ENCODE results near the gene COG7. TPM values are rescaled to one million over a fixed set of nuclear protein-coding genes. Genes with fewer than 3 reads are reported as not detected.
A peak's percentile ranks its signal among the peaks of the same experiment; 100 is the strongest.

The COG7 gene
- total and polyA plus RNA-seq, 5 experiments from 2014 or later = 8.4 to 26.2 (median 10.9) TPM

DNA sequence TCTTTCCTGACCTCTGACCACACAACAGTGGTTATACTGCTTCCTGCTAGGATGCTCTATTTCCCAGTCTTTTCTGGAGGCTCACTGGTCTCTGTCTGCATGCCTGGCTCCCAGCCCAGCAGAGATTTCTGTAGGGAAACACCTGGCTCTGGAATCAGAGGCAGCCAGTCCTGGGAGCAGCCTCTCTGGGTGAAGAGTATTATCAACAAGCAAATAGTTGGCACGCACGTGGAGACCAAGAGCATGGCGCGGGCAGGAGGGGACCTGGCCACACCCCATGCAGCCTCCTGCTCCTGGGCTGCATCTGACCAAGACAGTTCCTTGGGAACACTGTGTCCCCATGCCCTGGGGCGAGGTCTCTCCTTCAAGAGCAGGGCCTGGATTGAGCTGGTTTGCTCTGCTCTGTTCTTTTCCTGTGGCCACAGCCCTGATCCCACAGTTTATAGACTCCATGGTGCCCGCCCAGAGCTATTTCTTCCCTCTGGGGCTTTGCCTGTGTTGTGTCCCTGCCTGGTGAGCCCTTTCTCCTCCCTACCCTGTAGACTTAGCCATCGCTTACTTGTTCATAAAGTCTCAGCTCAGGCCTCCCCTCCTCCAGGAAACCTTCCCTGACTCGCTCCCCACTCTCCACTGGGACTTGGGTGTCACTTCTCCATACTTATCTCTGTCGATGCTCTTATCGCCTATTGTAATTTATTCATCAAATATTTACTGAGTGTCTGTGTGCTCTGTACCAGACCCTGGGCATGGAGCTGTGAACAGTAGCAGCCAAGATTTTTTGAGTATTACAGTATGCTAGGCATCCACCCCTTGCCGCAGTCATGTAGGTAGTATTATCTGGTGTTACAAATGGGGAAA, 90.3 kb downstream of the COG7 start:
- no peak for DNase-seq
- Mint-ChIP-seq H3K4me1 (peaks cover 6 to 11% (median 10%) of the 10 kb centered on the region in 4 donors), H3K9me3 (no peaks in the 10 kb centered on the region), H3K4me3 (no peak overlapping the region), H3K27ac (no peak overlapping the region), H3K36me3 (no peaks in the 10 kb centered on the region), H3K27me3 (peaks cover 0 to 3% (median 0%) of the 10 kb centered on the region in 5 donors)
- no peak for ATAC-seq
- POLR2A ChIA-PET = no interaction called here

GRCh38 chr16:23359092-23359760, 93.8 kb downstream of the COG7 start:
- no peaks in the 10 kb centered on the region for H3K4me1 Mint-ChIP-seq
- H3K9me3 Mint-ChIP-seq = no peaks in the 10 kb centered on the region
- no peak overlapping the region for H3K27ac Mint-ChIP-seq
- ATAC-seq = no peak
- H3K4me3 Mint-ChIP-seq = no peak overlapping the region
- peaks cover 0 to 18% (median 8%) of the 10 kb centered on the region in 5 donors for H3K27me3 Mint-ChIP-seq
- no peak for DNase-seq
- POLR2A ChIA-PET = no interaction called here
- H3K36me3 Mint-ChIP-seq = no peaks in the 10 kb centered on the region

DNA sequence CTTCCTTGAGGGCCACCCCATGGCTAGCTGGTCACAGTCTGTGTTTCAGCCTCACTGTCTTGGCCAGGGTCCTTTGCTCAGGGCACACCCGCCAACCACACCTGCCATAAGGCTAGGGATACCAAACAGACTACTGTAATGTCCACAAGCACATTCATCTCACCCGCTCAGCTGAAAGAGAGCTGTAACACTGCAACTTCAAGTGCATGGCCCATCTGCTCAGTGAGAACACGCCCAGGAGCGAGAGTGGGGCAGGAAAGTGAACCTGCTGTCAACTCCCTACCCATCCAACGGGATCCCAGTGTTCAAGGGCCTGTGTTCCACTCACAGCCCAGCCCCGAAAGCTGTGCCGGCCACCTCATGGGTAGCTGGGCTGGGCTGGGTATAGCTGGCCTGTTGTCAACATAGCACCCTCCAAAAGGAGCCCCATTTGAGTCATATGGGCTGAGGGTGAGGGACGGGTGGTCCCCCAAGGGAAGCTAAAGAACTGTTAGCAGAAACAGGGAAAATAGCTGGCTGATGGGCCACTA, 95.2 kb downstream of the COG7 start:
- Mint-ChIP-seq H3K4me3 (no peak overlapping the region), H3K36me3 (no peaks in the 10 kb centered on the region), H3K4me1 (no peaks in the 10 kb centered on the region), H3K27ac (no peak overlapping the region), H3K9me3 (peaks cover 0 to under 1% (median 0%) of the 10 kb centered on the region in 9 donors), H3K27me3 (peaks cover 3 to 24% (median 11%) of the 10 kb centered on the region in 5 donors)
- DNase-seq = no peak
- ATAC-seq = no peak
- POLR2A ChIA-PET = no interaction called here

DNA sequence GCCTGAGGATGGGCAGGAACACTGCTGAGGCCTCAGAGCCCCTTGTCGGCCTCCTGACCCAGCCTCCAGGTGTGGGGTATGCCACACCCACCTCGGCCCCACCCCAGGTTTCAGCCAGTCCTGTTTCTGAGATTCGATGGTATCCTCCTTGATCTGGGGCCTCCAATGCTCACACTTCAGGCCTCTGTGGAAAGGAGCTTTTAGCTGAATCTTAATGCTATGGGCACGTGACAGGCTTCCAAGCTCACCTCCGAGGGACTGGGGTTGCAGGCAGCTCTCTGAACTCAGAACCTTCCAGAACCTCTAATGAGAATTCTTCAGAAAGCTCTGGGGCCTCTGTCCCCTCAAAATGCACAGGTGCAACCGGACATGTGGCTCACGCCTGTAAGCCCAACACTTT, 96.0 kb downstream of the COG7 start:
- peak overlapping the region in 1 of 10 donors; percentile 73 for H3K27ac Mint-ChIP-seq
- H3K4me3 Mint-ChIP-seq = no peak overlapping the region
- ATAC-seq (no peak), DNase-seq (no peak)
- peaks cover 0 to 9% (median 0%) of the 10 kb centered on the region in 9 donors for H3K9me3 Mint-ChIP-seq
- peaks cover 3 to 28% (median 11%) of the 10 kb centered on the region in 5 donors for H3K27me3 Mint-ChIP-seq
- POLR2A ChIA-PET = no interaction called here
- no peaks in the 10 kb centered on the region for H3K4me1 Mint-ChIP-seq
- no peaks in the 10 kb centered on the region for H3K36me3 Mint-ChIP-seq

GRCh38 chr16:23355106-23355670, 97.8 kb downstream of the COG7 start:
- Mint-ChIP-seq H3K4me1 (no peaks in the 10 kb centered on the region), H3K36me3 (no peaks in the 10 kb centered on the region), H3K4me3 (no peak overlapping the region), H3K9me3 (peaks cover 0 to 9% (median 0%) of the 10 kb centered on the region in 9 donors), H3K27ac (no peak overlapping the region), H3K27me3 (peaks cover 3 to 31% (median 11%) of the 10 kb centered on the region in 5 donors)
- POLR2A ChIA-PET = interaction anchor here (0.6 kb wide), 1 partner anchor 84 kb away, joined by 7 read pairs; no protein-coding TSS in a partner anchor
- ATAC-seq (no peak), DNase-seq (no peak)

DNA sequence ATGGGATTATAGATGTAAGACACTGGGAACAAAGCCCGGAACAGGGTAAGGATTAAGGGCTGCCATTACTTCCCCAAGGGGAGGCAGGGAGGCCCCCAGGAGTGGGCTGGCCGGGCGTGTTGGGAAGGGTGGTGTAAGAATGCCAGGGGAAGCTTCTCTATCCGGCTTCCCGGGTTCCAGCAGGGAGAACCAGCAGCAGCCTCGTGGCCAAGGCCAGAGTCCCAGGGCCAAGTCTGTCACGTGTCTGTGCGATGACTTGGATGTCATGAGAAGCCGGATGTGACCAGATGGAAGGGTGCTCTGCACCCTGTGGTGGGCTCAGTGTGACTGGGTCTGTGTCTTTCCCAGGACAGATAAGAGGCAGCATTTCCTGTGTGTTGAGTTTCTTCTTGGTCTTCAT, 98.7 kb downstream of the COG7 start:
- no peak for ATAC-seq
- Mint-ChIP-seq H3K36me3 (no peaks in the 10 kb centered on the region), H3K9me3 (peaks cover 0 to 9% (median 0%) of the 10 kb centered on the region in 9 donors), H3K27me3 (peaks cover 3 to 39% (median 7%) of the 10 kb centered on the region in 5 donors), H3K4me3 (no peak overlapping the region), H3K27ac (peak overlapping the region in 1 of 10 donors; percentile 17), H3K4me1 (no peaks in the 10 kb centered on the region)
- no peak for DNase-seq
- POLR2A ChIA-PET = no interaction called here

GRCh38 chr16:23353440-23353839, 99.5 kb downstream of the COG7 start:
- no peaks in the 10 kb centered on the region for H3K4me1 Mint-ChIP-seq
- DNase-seq (no peak), ATAC-seq (no peak)
- no peaks in the 10 kb centered on the region for H3K36me3 Mint-ChIP-seq
- H3K9me3 Mint-ChIP-seq = peaks cover 0 to 9% (median 0%) of the 10 kb centered on the region in 9 donors
- peaks cover 4 to 47% (median 12%) of the 10 kb centered on the region in 5 donors for H3K27me3 Mint-ChIP-seq
- no peak overlapping the region for H3K27ac Mint-ChIP-seq
- H3K4me3 Mint-ChIP-seq = no peak overlapping the region
- POLR2A ChIA-PET = no interaction called here

DNA sequence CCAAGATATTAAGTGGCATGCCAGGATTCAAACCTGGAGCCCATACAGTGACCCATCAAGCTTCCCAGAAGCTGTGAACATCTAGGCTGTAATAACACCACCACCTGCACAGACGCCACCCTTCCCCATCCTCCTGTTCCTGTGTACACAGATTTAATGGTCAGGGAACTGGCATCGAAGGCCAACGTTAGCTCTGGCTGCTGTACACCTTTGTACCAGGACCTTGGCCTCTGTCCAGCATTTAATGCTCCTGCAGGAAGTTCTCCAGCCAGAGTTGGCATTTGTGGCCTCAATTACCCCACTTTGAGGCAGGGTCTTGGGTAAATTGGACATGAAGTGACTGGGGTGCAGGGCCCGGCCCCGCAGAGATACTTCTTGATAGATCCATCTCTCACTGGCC, 101.6 kb downstream of the COG7 start:
- no peak for DNase-seq
- no peaks in the 10 kb centered on the region for H3K36me3 Mint-ChIP-seq
- ATAC-seq = no peak
- no peak overlapping the region for H3K27ac Mint-ChIP-seq
- no peaks in the 10 kb centered on the region for H3K4me1 Mint-ChIP-seq
- POLR2A ChIA-PET = no interaction called here
- peaks cover 0 to 9% (median 0%) of the 10 kb centered on the region in 9 donors for H3K9me3 Mint-ChIP-seq
- H3K27me3 Mint-ChIP-seq = peaks cover 4 to 54% (median 15%) of the 10 kb centered on the region in 5 donors
- no peak overlapping the region for H3K4me3 Mint-ChIP-seq

GRCh38 chr16:23348579-23349469, 104.2 kb downstream of the COG7 start:
- no peak overlapping the region for H3K4me3 Mint-ChIP-seq
- POLR2A ChIA-PET = no interaction called here
- DNase-seq = no peak
- peaks cover 0 to 9% (median 0%) of the 10 kb centered on the region in 9 donors for H3K9me3 Mint-ChIP-seq
- H3K27me3 Mint-ChIP-seq = peaks cover 2 to 33% (median 11%) of the 10 kb centered on the region in 5 donors
- H3K36me3 Mint-ChIP-seq = no peaks in the 10 kb centered on the region
- H3K4me1 Mint-ChIP-seq = no peaks in the 10 kb centered on the region
- ATAC-seq = no peak
- no peak overlapping the region for H3K27ac Mint-ChIP-seq

- no peaks in the 10 kb centered on the region for H3K36me3 Mint-ChIP-seq
- peaks cover under 1 to 38% (median 15%) of the 10 kb centered on the region in 5 donors for H3K27me3 Mint-ChIP-seq
- H3K4me3 Mint-ChIP-seq = no peak overlapping the region
- peak overlapping the region in 2 of 10 donors; percentile 58 to 76 for H3K27ac Mint-ChIP-seq
- H3K4me1 Mint-ChIP-seq = no peaks in the 10 kb centered on the region
- ATAC-seq (no peak), DNase-seq (no peak)
- peaks cover 0 to 2% (median 0%) of the 10 kb centered on the region in 9 donors for H3K9me3 Mint-ChIP-seq
- POLR2A ChIA-PET = no interaction called here
Measured at GRCh38 chr16:23345237-23345636, 107.8 kb downstream of the COG7 start.

DNA sequence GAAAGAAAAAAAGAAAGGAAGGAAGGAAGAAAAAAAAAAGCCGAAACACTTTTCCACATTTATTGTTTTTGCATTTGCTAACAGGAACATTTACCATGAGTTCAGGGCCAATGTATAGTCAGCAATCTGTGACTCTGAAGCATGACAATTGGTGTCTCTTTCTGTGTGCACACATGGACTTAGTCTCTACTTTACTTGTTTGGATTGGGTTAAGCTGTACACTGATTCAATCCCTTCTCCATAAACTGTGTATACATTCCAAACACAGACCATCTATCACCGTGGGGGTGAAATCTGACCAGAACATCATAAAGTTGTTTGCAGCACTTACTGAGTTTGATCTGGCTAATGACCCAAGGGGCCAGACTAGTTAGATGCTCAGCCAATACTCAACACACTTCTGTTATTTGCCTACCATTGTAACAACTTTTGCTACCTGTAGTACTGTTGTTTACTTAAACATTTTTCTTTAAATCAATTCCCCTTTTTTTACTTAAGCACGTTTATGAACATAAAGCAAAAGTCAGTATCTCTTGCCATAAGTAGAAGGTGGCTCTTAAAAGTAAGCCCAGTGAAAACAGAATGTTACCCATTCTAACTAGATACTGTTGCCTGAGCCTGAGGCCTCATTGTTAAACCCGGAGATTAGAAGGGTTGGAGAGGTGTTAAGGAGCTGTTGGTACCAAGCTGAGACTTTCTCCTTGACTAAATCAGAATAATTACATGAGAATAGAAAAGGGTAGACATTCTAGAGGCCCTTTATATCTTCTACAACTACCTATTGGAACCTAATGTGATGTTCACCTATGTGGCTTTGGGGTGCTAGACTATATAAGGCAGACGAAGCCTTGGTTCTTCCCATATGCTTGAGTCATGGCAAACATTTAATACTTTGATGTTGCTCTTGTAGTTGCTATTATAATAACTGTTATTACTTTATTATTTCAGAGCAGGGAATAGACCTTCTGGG, 109.1 kb downstream of the COG7 start:
- no peak overlapping the region for H3K4me3 Mint-ChIP-seq
- H3K27me3 Mint-ChIP-seq = peaks cover 3 to 27% (median 12%) of the 10 kb centered on the region in 5 donors
- POLR2A ChIA-PET = no interaction called here
- no peaks in the 10 kb centered on the region for H3K4me1 Mint-ChIP-seq
- DNase-seq (no peak), ATAC-seq (no peak)
- H3K9me3 Mint-ChIP-seq = peaks cover 0 to 2% (median 0%) of the 10 kb centered on the region in 9 donors
- no peak overlapping the region for H3K27ac Mint-ChIP-seq
- no peaks in the 10 kb centered on the region for H3K36me3 Mint-ChIP-seq

Measured in naive thymus-derived CD8-positive, alpha-beta T cell (primary cell).